Left renal pelvis (tissue), 4 donors: Measurements from ENCODE around the gene IDH3G. TPM values are rescaled to one million over a fixed set of nuclear protein-coding genes. Genes with fewer than 3 reads are reported as not detected.
A peak's percentile ranks its signal among the peaks of the same experiment; 100 is the strongest.
"Not testable (repeated sequence)": the region's sequence is repeated elsewhere in the genome, so short reads cannot be mapped to it uniquely, and the experiment has no call there.

Source experiments
- DNase-seq, 4 donors: peaks; one replicate each; pipeline ENCODE4 v3.0.0-alpha.2; 2013; ENCODE audit warnings: low read depth in 4 of 4, low spot score in 3 of 4
- polyA plus RNA-seq, 4 donors: library from polyadenylated mRNA; unstranded; fragments of 120-200 nt; gene quantifications; one replicate each; pipeline ENCODE4 v1.2.1, GENCODE V29; 2013; ENCODE audit not compliant: insufficient read length in 4 of 4

IDH3G gene
- polyA plus RNA-seq, 4 donors, result 59.4 to 95.2 (median 71.3) TPM

DNA sequence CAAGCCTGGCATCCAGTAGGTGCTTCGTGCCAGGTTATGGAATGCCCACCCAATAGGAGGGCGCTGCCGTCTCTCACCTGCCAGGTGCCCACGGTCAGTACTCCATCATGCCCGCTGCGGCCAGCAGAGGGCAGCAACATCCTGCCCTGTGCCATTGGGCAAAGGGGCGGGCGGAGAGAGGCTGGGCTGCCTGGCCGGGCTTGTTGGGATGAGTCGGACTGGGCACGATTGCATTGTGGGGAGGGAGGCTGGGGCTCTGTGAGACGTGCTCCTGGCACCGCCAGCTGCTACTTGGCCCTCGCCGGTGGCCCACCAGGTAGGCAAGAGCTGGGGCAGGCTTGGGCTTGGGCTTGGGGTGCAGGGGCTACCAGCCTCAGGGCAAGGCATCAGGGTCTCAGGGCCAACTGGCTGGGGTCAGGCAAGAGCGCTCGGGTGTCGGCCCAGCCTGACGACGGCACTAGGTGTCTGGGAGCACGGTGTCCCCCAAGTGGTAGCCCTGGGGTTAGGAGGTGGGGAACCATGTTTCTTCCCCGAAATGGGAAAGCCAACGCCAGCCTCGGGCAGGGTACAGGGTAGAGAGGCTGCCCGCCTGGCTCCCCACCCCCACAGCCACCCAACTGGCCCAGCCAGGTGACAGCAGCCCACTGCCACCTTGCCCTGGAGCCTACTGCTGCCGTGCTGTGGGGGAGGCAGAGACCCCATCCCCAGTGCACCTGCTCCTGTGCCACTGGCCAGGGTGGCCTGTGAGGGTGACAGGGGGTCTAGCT, 30.0 kb downstream of the IDH3G start, which contains the start of gene PLXNB3:
Gene PLXNB3, plus strand, starts transcription at position 261 of the 767 bp plus-strand sequence. CDS start 1,287 bp downstream, outside the sequence.
- peak in 1 of 4 donors; percentile 49 for DNase-seq

DNA sequence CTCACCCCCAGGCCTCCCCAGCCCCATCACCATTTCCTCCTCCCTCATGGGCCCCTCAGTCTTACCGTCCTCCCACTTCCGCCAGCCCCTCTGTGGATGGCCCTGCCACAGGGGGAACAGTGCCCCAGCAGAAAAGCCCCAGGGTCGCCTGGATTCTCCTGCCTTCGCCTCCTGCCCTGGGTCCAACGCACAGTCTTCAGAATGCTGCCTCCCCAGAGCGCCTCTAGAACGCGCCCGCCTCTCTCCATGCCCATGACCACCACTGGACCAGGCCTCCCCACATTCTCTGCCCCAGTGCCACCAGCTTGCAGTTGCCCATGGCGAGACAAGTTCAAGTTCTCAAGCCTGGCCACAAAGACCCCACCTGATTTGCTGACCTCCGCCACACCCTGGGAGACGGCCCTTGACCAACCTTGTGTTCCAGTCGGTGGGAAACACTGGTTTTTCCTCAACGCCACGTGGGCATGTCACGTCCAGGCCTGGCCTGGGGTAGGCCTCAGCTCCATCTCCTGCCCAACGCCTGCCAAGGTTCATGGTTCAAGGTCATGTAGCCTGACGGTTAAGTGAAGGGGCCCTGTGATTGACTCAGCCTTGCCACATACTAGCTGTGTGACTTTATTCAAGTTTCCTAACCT, 30.8 kb downstream of the IDH3G start:
- no peak for DNase-seq

DNA sequence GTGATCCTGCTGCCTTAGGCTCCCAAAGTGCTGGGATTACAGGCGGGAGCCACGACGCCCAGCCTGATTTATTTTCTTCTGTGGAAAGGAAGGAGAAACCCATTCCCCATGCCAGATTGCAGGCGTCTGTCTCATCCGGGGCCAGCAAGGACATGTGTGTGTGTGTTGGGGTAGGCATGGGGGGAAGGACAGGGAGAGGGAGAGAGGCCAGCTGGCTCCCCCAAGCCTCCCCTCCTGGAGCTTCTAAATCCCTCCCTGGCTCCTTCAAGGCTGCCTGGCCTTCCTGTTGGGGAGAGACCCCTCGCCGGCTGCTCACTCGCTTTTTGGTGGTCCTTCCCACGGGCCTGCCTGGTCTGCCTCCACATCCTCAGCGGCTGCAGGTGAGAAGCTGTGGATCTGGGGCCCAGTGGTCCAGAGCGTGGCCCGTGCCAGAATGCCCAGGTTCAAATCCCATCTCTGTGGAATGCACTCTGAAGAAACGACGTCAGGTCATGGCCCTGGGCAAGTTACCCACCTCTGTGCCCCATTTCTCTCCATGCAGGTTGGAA, 31.5 kb downstream of the IDH3G start:
- no peak for DNase-seq

DNA sequence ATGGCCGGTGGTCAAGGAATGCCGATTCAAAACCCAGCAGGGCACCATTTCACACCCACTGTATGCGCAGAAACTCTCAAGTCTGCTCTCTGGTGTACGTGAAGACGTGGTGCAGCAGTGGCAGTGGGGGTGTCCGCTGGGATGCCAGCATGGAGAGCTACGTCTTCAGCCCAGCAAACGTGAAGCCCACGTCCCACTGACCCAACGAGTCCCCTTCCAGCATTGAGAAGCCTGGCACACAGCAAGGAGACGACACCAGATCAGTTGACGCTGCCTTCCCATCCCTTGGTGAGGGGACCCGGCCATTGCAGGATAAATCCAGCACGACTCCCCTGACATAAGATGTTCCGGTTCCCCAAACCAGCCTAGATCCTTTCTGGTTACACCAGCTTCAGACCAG, 32.3 kb downstream of the IDH3G start:
- DNase-seq, result no peak

DNA sequence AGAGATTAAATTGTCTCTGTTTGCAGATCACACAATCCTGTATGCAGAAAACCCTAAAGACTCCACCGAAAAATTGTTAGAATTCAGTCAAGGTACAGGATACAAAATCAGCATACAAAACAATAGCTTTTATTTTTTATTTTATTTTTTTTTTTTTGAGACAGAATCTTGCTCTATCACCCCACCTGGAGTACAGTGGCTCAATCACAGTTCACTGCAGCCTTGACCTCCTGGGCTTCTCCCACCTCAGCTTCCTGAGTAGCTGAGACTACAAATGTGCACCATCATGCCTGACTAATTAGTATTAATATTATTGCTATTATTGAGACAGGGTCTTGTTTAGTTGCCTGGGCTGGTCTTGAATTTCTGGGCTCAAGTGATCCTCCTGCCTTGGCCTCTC, 39.0 kb downstream of the IDH3G start:
- no peak for DNase-seq

DNA sequence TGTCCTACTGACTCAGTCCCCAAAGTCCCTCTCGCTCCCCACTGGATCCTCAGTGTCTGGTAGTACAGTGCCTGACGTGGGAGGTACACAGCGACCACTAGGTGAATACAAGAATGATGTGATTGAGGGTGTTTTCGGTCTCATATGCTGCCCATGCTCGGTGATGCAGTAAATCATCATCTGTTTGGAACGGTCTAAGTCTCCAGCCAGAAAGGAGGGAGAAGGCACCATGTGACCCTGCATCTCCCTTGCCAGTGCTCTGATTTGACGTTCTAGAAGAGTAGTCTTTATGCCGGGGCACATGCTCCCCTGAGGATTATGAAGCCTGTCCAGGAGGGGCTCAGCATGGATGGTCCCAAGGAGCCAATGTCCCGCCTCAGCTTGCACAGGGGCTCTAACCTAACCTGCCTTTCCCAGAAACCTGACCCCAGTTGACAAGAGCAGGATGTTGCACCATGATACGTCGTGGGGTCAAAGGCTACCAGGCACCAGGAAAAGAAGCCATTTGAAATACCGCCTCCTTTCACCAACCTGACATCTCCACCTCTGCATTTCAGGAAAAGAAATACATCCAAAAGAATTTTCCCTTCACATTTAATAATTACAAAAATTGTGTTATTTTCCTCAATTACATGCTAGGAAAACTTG, 43.9 kb downstream of the IDH3G start:
- no peak for DNase-seq

DNA sequence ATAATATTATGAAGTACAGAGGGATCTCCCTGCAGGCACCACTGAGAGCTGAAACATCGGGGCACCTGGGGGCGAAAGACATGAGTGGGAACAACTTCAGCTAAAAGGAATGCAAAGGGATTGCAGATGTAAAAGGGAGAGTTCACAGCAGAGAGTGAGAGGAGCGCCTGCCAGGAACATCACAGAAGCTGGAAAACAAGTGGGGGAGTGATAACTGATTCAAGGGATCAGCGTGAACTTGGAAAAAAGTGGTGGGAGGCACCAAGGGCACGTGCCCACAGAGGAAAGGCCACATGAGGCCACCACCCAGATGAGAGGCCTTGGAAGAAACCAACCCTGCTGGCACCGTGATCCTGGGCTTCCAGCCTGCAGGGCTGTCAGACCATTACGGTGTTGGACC, 45.2 kb downstream of the IDH3G start:
- DNase-seq, result not testable (repeated sequence)

DNA sequence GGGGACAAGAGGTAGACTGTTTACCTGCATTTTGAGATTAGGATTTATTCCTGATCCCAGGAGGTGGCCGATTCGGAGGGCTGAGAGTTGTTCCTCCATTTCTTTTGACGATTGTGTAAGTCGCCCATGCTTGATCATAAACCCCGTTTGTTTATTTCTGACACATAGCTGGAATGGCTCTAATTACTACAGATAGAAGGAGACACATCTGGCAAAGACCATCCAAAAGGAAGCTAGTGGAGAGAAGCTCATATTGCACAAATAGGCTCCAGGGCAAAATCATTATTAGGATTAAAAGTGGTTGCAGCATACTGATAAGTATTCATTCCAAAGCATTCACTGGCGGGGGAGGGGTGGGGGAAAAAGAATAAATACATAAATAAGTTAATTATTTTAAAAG, 47.2 kb downstream of the IDH3G start:
- DNase-seq, result not testable (repeated sequence)

DNA sequence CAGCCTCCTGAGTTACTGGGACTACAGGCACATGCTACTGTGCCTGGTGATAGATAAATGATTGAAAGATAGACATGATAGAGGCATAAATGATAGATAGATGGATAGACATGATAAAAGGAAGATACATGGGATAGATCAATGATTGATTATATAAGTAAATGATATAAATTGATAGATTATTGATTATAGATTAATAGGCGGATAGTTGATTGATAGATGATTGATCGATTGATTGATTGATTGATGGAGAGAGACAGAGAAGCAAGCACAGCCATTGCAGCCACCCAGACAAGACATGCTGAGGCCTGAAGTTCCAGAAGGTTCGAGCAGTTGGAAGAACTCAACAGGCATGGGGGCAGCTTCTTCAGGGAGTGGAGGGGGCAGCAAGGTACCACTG, 47.8 kb downstream of the IDH3G start:
- no peak for DNase-seq

DNA sequence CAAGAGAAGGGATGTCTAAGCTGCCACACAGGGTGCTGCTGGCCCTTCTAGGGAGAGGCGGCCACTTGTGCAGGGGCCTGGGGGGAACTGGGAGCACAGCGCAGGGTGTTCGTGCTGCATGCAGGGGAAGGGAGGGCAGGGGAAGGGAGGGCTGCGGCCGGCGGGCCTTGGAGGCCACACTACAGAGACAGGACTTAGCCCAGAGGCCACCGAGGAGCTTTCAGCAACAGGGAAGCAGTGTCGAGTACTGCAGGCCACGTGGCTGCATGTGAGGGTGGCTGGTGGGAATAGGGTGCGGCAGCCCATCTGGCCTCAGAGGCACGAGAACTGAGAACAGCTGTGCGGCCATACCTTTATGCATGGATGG, 49.1 kb downstream of the IDH3G start:
- not testable (repeated sequence) for DNase-seq

DNA sequence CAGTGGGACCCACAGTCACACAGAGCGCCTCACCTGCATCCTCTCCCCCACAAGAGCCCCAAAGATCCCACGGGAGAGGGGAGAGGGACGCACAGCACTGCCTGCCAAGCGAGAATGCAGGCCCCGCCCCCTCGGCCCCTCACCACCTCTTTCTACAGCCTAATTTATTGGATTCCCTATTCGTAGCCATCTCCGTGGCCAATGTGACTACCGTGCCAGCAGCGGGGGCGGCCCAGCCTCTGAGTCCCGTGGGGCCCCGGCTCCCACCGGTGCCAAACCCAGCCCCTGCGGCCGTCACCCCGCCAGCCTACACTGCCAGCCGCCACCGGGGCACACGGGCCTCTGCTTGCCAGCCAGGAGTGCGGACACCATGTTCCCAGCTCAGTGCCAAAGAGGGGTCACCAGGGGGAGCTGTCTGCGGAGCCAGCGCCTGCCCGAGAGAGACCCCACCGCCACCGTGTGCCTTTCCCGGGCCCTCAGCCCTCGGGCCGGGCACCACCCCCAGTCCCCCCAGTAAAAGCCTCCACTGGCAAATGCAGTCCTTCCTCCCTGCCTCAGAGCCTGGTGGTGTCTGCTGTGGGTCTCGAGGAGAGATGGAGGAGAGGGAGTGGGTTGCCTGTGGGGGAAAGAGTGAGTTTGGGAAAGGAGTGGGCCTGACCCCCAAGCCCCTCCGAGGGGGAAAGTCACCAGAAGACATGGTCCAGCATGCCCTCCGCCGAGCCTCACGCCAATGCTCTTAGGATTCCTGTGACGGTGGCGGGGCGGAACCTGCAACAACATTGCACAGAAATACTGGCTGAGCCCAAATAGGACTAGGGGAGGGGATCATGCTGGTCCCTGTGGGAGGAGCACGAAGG, 49.7 kb downstream of the IDH3G start:
- DNase-seq, result no peak

DNA sequence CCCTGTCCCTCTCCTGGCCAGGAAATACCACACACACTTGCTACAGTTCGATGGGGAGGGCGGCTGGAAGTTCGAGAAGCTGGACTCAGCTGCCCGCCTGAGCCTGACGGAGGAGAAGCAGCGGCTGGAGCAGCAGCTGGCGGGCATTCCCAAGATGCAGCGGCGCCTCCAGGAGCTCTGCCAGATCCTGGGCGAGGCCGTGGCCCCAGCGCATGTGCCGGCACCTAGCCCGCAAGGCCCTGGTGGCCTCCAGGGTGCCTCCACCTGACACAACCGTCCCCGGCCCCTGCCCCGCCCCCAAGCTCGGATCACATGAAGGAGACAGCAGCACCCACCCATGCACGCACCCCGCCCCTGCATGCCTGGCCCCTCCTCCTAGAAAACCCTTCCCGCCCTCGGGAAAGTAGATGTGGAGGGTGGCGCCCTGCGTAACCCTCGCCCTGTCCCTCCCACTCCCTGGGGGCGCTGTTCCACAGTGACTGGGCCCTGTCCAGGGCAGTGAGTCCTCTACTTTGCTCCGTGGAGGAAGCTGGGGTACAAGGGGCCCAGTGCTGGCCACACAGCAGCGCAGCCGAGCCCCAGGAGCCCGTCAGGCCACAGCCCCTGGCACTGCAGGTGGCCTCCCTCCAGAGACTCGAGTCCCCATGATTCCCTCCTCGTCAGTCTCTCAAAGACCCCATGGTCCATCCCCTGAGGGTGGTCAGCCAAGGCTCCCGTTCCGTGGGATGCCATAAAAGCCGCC, 50.5 kb downstream of the IDH3G start:
- not testable (repeated sequence) for DNase-seq

DNA sequence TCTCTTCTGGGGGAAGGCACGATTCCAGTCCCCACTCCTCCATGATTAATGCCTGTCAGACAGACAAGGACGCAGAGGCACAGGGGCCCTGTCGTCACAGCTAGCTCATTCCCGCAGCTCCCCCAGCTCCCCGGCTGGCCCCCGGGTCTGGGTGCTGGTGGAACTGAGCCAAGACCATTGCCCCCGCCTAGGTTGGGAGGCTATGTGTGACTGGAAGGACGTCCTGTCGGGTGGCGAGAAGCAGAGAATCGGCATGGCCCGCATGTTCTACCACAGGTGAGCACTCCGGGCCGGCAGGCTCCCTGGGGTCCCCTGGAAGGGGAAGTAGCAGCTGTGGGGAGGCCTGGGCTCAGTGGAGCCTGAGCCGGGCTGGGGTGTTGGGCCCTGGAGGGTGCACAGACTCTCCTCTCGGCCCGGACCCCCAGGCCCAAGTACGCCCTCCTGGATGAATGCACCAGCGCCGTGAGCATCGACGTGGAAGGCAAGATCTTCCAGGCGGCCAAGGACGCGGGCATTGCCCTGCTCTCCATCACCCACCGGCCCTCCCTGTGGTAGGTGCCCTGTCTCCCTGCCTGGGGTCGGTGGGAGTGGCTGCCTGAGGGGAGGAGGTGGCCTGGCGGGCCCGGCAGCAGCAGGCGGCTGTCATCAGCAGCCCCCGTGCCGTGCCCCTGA, 51.2 kb downstream of the IDH3G start:
- DNase-seq, result not testable (repeated sequence)

DNA sequence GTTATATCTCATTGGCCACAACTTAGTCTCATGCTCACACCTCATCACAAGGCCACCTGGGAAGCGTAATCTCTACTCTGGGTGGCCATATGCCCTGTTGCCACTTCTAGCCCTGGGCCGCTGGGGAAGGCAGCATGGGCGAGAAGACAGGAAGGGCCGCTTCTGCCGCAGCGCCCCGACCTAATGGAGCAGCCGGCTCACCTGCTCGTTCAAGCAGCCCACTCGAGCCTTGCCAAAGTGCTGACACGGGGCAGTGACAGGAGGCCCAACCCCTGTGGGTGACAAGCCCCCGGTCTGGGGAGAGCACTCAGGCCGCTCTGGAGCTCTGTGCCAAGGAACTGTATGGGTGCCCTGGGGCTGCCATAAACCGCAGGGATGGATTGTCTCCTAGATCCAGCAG, 52.1 kb downstream of the IDH3G start:
- DNase-seq, result not testable (repeated sequence)

DNA sequence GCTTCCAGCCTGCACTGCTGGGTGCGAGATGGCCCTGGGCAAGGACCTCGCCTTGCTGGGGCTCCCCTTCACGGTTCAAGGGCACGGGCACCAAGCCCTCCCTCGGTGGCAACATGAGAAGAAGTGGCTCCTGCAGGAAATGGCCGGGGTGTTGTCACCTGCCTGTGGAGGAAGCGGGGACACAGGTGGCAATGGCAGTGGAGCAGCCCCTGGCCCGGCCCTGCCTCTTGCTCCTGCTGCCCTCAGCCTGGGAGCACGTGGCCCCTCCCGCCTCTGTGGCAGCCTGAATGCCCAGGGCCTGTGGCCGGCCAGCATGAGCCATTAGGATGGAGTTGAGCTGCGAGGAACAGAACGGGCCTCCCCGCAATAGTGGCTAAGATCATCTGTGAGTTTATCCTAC, 52.7 kb downstream of the IDH3G start:
- no peak for DNase-seq

DNA sequence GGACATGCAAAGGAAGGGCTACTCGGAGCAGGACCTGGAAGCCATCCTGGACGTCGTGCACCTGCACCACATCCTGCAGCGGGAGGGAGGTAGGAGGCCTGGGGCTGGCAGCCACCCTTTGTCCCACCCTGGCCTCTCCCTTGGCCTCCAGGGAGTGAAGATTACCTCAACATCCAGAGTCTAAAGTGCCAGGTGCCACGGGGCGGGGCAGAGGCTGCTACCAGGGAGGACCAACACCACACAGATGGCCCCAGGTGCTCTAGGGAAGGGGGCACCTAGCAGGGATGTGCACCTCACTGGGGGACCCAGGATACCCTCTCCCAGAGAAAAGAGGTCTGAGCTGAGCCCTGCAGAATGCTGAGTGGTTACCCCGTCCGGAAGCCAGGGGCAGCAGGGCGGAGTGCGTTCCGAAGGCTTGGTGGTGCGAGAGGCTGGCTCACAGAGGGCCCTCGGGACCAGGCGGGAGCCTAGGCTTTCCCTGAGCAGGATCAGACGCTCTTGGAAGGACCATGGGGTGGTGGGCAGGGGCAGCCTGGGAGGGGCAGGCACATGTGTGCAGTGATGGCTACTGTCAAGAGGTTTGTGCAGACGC, 53.4 kb downstream of the IDH3G start:
- no peak for DNase-seq

DNA sequence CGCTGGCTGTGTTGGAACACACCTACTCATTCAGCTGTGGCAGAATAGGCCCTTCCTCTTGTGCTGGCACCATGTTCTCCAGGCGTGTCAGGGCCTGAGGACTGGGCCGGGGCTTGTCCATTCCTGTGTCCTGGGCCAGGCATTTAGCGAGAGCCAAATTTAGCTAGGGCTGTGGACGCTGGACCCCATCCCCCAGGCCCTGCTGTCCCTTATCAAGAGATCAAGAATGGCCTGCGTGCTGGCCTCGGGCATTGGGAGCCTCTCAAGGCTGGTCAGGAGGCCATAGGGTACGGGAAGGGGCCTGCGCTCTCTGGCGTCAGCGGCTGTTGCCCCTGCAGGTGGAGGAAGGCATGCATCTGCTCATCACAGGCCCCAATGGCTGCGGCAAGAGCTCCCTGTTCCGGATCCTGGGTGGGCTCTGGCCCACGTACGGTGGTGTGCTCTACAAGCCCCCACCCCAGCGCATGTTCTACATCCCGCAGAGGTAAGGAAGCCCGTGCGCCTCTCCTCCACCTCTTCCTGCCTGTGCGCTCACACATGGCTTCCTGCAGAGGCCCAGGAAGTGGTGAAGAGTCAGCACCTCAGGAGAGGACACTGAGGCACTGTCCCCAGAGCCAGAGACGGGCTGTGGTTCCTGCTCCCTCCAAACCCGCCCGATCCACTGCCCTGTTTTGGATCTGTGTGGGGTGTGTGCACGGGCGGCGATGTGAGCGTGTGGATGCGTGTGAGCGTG, 54.3 kb downstream of the IDH3G start:
- no peak for DNase-seq

DNA sequence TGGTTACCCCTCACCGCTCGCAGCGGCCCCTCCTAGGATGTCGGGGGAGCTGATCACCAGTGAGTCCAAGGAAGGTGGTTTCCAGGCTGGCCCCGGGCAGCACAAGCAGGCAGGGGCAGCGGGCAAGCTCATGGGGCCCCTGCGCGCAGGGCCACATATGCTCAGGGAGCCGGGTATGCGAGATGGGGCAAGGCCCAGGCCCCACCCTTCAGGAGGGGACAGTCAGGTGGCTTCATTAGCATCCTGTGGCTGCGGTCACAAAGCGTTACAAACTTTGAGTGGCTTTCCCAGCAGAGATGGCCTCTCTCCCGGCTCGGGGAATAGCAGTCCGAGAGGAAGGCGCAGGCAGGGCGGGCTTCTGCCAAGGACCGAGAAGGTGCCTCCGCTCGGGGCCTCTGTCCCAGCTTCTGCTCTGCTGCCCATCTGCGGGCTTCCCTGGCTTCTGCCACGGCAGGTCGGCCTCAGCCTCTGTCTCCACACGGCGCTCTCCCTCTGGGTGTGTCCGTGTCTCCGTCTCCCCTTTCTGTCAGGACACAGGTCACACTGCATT, 56.0 kb downstream of the IDH3G start:
- DNase-seq, result no peak
